A673 (cell line): ENCODE measurements around the gene CELF4. TPM values are rescaled to one million over a fixed set of nuclear protein-coding genes. Genes with fewer than 3 reads are reported as not detected.
A peak's percentile ranks its signal among the peaks of the same experiment; 100 is the strongest.

Experiments used
- BruUV-seq: library from RNA; stranded (reverse); fragments of 400-500 nt; replicated peaks from 2 replicates; lab custom pipeline; 2021; lab: Mats Ljungman, UMichigan
- CTCF ChIA-PET: fragments of 300-600 bp; sonication (Branson Sonifier 250); formaldehyde crosslinking; loops from one replicate; lab custom pipeline; 2022; ENCODE audit warnings: antibody characterized with exemption; lab: Charles Lee
- POLR2A ChIA-PET: fragments of 300-600 bp; sonication (Branson Sonifier 250); formaldehyde crosslinking; loops from one replicate; lab custom pipeline; 2022; ENCODE audit warnings: antibody characterized with exemption; ENCODE audit not compliant: low non-redundant PET; lab: Charles Lee
- DNase-seq: peaks from one replicate; pipeline ENCODE4 v3.0.0-alpha.2; 2015; ENCODE audit warnings: low spot score
- H3K27ac ChIP-seq: fragments of 200-600 bp; sonication (generic); 2 replicates; pipeline ENCODE4 v1.5.1; 2016; ENCODE audit warnings: mixed run types, low read depth, mild to moderate bottlenecking, mixed read lengths, antibody characterized with exemption, low read length; ENCODE audit not compliant: poor library complexity, severe bottlenecking
- H3K27me3 ChIP-seq: fragments of 200-600 bp; sonication (generic); replicated peaks from 2 replicates; pipeline ENCODE4 v1.6.1; 2017; ENCODE audit warnings: mixed run types, low read depth, mild to moderate bottlenecking, mixed read lengths, antibody characterized with exemption, low read length; ENCODE audit not compliant: insufficient read depth, poor library complexity
- H3K36me3 ChIP-seq: fragments of 200-600 bp; sonication (generic); 2 replicates; pipeline ENCODE4 v1.6.1; 2016; ENCODE audit warnings: mixed run types, mild to moderate bottlenecking, mixed read lengths, antibody characterized with exemption, low read length; ENCODE audit not compliant: insufficient read depth, poor library complexity, severe bottlenecking
- H3K4me1 ChIP-seq: fragments of 200-600 bp; sonication (generic); 2 replicates; pipeline ENCODE4 v1.6.1; 2017; ENCODE audit warnings: mixed run types, mild to moderate bottlenecking, mixed read lengths, antibody characterized with exemption, low read length; ENCODE audit not compliant: insufficient read depth, poor library complexity, severe bottlenecking
- H3K4me3 ChIP-seq: fragments of 200-600 bp; sonication (generic); 2 replicates; pipeline ENCODE4 v1.5.1; 2016; ENCODE audit warnings: low read depth, mixed run types, mild to moderate bottlenecking, mixed read lengths, low read length; ENCODE audit not compliant: poor library complexity, severe bottlenecking
- H3K9me3 ChIP-seq: fragments of 200-600 bp; sonication (generic); 2 replicates; pipeline ENCODE4 v1.6.1; 2016; ENCODE audit warnings: mixed run types, low read depth, mild to moderate bottlenecking, mixed read lengths, antibody characterized with exemption, low read length; ENCODE audit not compliant: poor library complexity, severe bottlenecking
- EZH2 ChIP-seq: fragments of 200-600 bp; sonication (generic); IDR thresholded peaks from 2 replicates; pipeline ENCODE4 v1.6.1; 2017; ENCODE audit warnings: borderline replicate concordance, low read depth, mild to moderate bottlenecking, mixed read lengths, antibody characterized with exemption, low read length; ENCODE audit not compliant: poor library complexity, severe bottlenecking
- intact Hi-C: fragments of 100-400 bp; cut with micrococcal nuclease; formaldehyde crosslinking; loops from one replicate; pipeline ENCODE4 v1.10.0; 2022; ENCODE audit not compliant: unreplicated experiment
- total RNA-seq: library from RNA; stranded (reverse); gene quantifications from 2 replicates; pipeline ENCODE4 v1.2.3, GENCODE V29; 2021
- TF ChIP-seq, protein P1 (sequence below): fragments of 300-800, 200-600 bp; sonication (generic); conservative IDR thresholded peaks from 2 replicates; pipeline ENCODE4 v1.5.1; 2017; ENCODE audit warnings: low read depth, mild to moderate bottlenecking, antibody characterized with exemption, low read length, moderate library complexity, mixed read lengths

Gene CELF4
- total RNA-seq, 1 experiment from 2014 or later = not detected

DNA sequence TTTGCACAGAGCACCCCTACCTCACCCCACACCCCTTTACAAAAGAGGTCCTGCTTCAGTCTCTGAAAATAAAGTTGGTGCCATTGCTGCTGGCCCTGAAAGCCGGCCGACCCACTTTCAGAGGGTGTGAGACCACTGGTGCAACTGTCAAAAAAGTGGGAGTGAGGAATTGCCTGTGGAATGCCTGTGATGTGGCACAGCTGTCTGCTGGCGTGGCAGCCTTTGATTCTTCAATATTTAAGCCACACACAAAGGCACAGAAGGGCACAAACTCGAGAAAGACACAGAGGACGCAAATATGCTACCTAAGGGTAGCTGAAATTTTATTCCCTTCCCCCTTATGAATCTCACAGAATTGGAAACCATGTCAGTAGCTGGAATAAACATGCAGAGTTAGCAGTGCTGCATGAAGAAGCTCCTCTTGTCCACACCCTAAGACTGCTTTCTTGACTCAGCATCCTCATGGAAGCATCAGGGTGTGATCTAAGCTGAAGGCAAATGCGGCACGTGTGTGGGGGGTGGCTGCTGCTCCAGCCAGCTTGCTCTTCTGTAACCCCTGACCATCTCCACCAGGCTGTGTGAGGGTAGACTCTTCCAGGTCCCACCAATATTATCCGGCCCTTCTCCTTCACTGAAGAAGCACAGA, 92.3 kb downstream of the CELF4 start:
- intact Hi-C loops = no loop called here
- no peaks in the 10 kb centered on the region for H3K9me3 ChIP-seq
- CTCF ChIA-PET = no interaction called here
- POLR2A ChIA-PET = no interaction called here
- no peaks in the 10 kb centered on the region for H3K36me3 ChIP-seq
- BruUV-seq = no TSS peak
- no peak overlapping the region for H3K4me3 ChIP-seq
- no peaks in the 10 kb centered on the region for H3K4me1 ChIP-seq
- H3K27me3 ChIP-seq = peaks cover 71% of the 10 kb centered on the region
- TF ChIP-seq EZH2 = no peak
- TF ChIP-seq, protein P1, sequence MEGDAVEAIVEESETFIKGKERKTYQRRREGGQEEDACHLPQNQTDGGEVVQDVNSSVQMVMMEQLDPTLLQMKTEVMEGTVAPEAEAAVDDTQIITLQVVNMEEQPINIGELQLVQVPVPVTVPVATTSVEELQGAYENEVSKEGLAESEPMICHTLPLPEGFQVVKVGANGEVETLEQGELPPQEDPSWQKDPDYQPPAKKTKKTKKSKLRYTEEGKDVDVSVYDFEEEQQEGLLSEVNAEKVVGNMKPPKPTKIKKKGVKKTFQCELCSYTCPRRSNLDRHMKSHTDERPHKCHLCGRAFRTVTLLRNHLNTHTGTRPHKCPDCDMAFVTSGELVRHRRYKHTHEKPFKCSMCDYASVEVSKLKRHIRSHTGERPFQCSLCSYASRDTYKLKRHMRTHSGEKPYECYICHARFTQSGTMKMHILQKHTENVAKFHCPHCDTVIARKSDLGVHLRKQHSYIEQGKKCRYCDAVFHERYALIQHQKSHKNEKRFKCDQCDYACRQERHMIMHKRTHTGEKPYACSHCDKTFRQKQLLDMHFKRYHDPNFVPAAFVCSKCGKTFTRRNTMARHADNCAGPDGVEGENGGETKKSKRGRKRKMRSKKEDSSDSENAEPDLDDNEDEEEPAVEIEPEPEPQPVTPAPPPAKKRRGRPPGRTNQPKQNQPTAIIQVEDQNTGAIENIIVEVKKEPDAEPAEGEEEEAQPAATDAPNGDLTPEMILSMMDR = no peak
- no peak for DNase-seq
- H3K27ac ChIP-seq = no peak overlapping the region

DNA sequence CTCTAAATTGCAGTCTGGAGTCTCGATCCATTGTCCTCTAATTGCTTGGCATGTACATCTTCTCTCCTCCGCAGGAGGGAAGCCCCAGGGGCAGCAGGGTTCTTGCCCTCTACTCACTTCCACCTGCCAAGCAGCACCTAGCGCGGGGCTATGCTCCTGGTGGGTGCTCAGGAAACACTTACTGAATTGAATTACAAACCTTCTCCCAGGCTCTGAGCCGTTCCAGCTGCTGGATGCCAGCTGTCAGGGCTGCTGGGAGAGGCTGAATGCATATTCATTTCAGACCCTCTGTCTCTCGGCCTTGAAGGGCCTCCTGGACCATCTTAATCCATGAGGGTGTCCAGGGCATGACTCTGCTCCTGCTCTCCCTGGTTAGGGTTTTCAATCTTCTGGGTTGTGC, 94.0 kb downstream of the CELF4 start:
- H3K36me3 ChIP-seq = no peaks in the 10 kb centered on the region
- no peaks in the 10 kb centered on the region for H3K9me3 ChIP-seq
- intact Hi-C loops = no loop called here
- peaks cover 62% of the 10 kb centered on the region for H3K27me3 ChIP-seq
- no peaks in the 10 kb centered on the region for H3K4me1 ChIP-seq
- CTCF ChIA-PET = no interaction called here
- no peak for TF ChIP-seq EZH2
- TF ChIP-seq, protein P1 = no peak
- no TSS peak for BruUV-seq
- DNase-seq = peak; percentile 1
- POLR2A ChIA-PET = no interaction called here
- no peak overlapping the region for H3K27ac ChIP-seq
- no peak overlapping the region for H3K4me3 ChIP-seq

DNA sequence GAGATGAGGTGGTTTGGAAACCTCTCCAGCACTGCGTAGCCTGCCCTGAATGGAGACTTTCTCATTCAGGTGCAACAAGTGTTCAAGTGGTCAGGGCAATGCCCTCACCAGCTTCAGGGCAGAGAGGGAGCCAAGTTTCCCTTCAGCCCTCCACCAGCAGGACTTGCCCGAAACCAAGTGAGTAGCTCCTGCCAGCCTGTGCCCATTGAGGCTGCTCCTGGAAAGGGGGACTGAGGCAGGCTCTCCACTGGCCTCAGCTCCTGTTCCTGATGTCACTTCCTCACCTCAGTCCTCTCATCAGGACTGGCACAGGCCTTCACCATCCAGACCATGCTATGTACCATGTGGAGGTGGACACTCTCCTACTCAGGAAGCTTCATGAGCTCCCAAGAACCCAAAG, 94.6 kb downstream of the CELF4 start:
- H3K36me3 ChIP-seq = no peaks in the 10 kb centered on the region
- CTCF ChIA-PET = no interaction called here
- POLR2A ChIA-PET = no interaction called here
- H3K27me3 ChIP-seq = peaks cover 60% of the 10 kb centered on the region
- H3K9me3 ChIP-seq = no peaks in the 10 kb centered on the region
- no peak overlapping the region for H3K4me3 ChIP-seq
- no peak for TF ChIP-seq EZH2
- TF ChIP-seq, protein P1 = no peak
- no peak overlapping the region for H3K27ac ChIP-seq
- intact Hi-C loops = no loop called here
- no peak for DNase-seq
- H3K4me1 ChIP-seq = no peaks in the 10 kb centered on the region
- no TSS peak for BruUV-seq
